K562 (cell line): Measurements from ENCODE around the gene NUP205. TPM values are rescaled to one million over a fixed set of nuclear protein-coding genes. Genes with fewer than 3 reads are reported as not detected.

Experiments used
- CBFB ChIP-seq: sonication (generic); formaldehyde crosslinking; IDR thresholded peaks from 2 replicates; pipeline ENCODE4 v1.4.0; 2020; ENCODE audit warnings: mild to moderate bottlenecking, missing genetic modification reagents
- CREBBP ChIP-seq: IDR thresholded peaks from one replicate; pipeline ENCODE4 v1.6.1; 2012; ENCODE audit warnings: low read depth, mild to moderate bottlenecking, control low read depth, inconsistent platforms, low read length
- DMBX1 ChIP-seq: fragments of 250-450 bp; sonication (Bioruptor Pico); IDR thresholded peaks from 2 replicates; pipeline ENCODE4 v1.8.0; 2022; ENCODE audit warnings: inconsistent platforms, mild to moderate bottlenecking, moderate library complexity, borderline replicate concordance
- ETV5 ChIP-seq: sonication (generic); formaldehyde crosslinking; IDR thresholded peaks from 2 replicates; pipeline ENCODE4 v1.4.0; 2020; ENCODE audit warnings: low read depth, mild to moderate bottlenecking, missing genetic modification reagents
- HDAC8 ChIP-seq: fragments of 450-650 bp; IDR thresholded peaks from 2 replicates; pipeline ENCODE4 v1.6.1; 2016; ENCODE audit warnings: mild to moderate bottlenecking, missing genetic modification characterization, moderate library complexity, missing compliant biosample characterization
- KDM2B ChIP-seq: fragments of 250-450 bp; sonication (Bioruptor Pico); IDR thresholded peaks from 2 replicates; pipeline ENCODE4 v1.8.0; 2021; ENCODE audit warnings: mild to moderate bottlenecking, moderate library complexity
- MCM2 ChIP-seq: fragments of 450-650 bp; IDR thresholded peaks from 2 replicates; pipeline ENCODE4 v1.6.1; 2017; ENCODE audit warnings: low read depth, mild to moderate bottlenecking
- PTTG1 ChIP-seq: fragments of 450-650 bp; IDR thresholded peaks from 2 replicates; pipeline ENCODE4 v1.6.1; 2016; ENCODE audit warnings: low read depth, mild to moderate bottlenecking, missing genetic modification characterization, missing compliant biosample characterization
- SAP30 ChIP-seq: fragments of 200-600 bp; sonication (generic); IDR thresholded peaks from 2 replicates; pipeline ENCODE4 v1.6.1; 2012; ENCODE audit warnings: borderline replicate concordance, low read depth, mild to moderate bottlenecking, moderate library complexity, low read length, control low read depth, inconsistent platforms; ENCODE audit not compliant: insufficient read depth, poor library complexity, severe bottlenecking
- SMARCC2 ChIP-seq: fragments of 450-650 bp; IDR thresholded peaks from 2 replicates; pipeline ENCODE4 v1.6.1; 2017; ENCODE audit warnings: antibody characterized with exemption, moderate library complexity, mild to moderate bottlenecking, low read depth
- ZNF140 ChIP-seq: fragments of 250-450 bp; sonication (Bioruptor Pico); IDR thresholded peaks from 2 replicates; pipeline ENCODE4 v1.8.0; 2021; ENCODE audit warnings: moderate library complexity, mild to moderate bottlenecking, inconsistent platforms
- ZNF224 ChIP-seq: sonication (generic); formaldehyde crosslinking; IDR thresholded peaks from 2 replicates; pipeline ENCODE4 v1.8.0; 2022; ENCODE audit warnings: mild to moderate bottlenecking, missing genetic modification reagents
- ZNF311 ChIP-seq: fragments of 250-450 bp; sonication (Bioruptor Pico); IDR thresholded peaks from 2 replicates; pipeline ENCODE4 v1.4.0; 2020; ENCODE audit warnings: mild to moderate bottlenecking, moderate library complexity
- ZNF444 ChIP-seq: fragments of 250-450 bp; sonication (Bioruptor Pico); IDR thresholded peaks from 2 replicates; pipeline ENCODE4 v1.4.0; 2020; ENCODE audit warnings: mild to moderate bottlenecking, moderate library complexity
- ZNF584 ChIP-seq: fragments of 200-800 bp; sonication (Bioruptor generic); IDR thresholded peaks from 2 replicates; pipeline ENCODE4 v1.6.1; 2016; ENCODE audit warnings: low read depth, mild to moderate bottlenecking, missing genetic modification characterization, missing compliant biosample characterization
- ZSCAN32 ChIP-seq: fragments of 450-650 bp; formaldehyde crosslinking; IDR thresholded peaks from 2 replicates; pipeline ENCODE4 v1.4.0; 2020; ENCODE audit warnings: mild to moderate bottlenecking, moderate library complexity
- polyA plus RNA-seq, 8 experiments: library from polyadenylated mRNA; depleted of rRNA in 4 of 8; stranded (reverse) in 5 of 8; unstranded in 3 of 8; fragments of >200 nt; fragmentation: Nextera tagmentation in 2 of 8; fragmentation: Illumina TruSeq in 1 of 8; extraction: Ambion mirVana in 2 of 8; extraction: Trizol in 1 of 8; gene quantifications; 2 replicates each; pipeline versions ENCODE4 v1.2.1 to v1.2.3, GENCODE V29; 2011 to 2014; ENCODE audit warnings: inconsistent platforms in 1 of 8, missing spikeins in 1 of 8
- total RNA-seq, 7 experiments: library from RNA; depleted of rRNA in 6 of 7; stranded (reverse); fragments of >200 nt in 6 of 7; fragmentation: Illumina TruSeq in 2 of 7; extraction: Trizol in 2 of 7; gene quantifications; 2 replicates each; pipeline versions ENCODE4 v1.2.1 to v1.2.3, GENCODE V29; 2011 to 2021; ENCODE audit warnings: low replicate concordance in 1 of 7
- TF ChIP-seq, protein P1 (sequence below), 2 experiments: fragments of 200-800 bp in 1 of 2; sonication (Bioruptor generic) in 1 of 2; sonication (generic) in 1 of 2; formaldehyde crosslinking in 1 of 2; IDR thresholded peaks in 1 of 2; conservative IDR thresholded peaks in 1 of 2; 2 replicates each; pipeline versions ENCODE4 v1.5.0 to v1.6.1; 2016 to 2020; ENCODE audit warnings: missing compliant biosample characterization in 1 of 2, missing genetic modification characterization in 1 of 2, missing genetic modification reagents in 1 of 2
- TF ChIP-seq, protein P2 (sequence below): fragments of 250-450 bp; sonication (Bioruptor Pico); IDR thresholded peaks from 2 replicates; pipeline ENCODE4 v1.5.1; 2021; ENCODE audit warnings: mild to moderate bottlenecking
- TF ChIP-seq, protein P3 (sequence below), 3 experiments: IDR thresholded peaks in 2 of 3; conservative IDR thresholded peaks in 1 of 3; 2 replicates each; pipeline ENCODE4 v1.5.1; 2011 to 2012; ENCODE audit warnings: low read length in 3 of 3, mild to moderate bottlenecking in 3 of 3, control low read depth in 2 of 3, improper control_type of control experiment in 1 of 3, inconsistent platforms in 1 of 3, low read depth in 1 of 3, mixed read lengths in 1 of 3, moderate library complexity in 1 of 3; ENCODE audit not compliant: insufficient read depth in 2 of 3

NUP205 gene
- total and polyA plus RNA-seq, 9 of the 15 experiments (the other 6 are each of a cell fraction or from before 2014, with no cell fraction given), result 101 to 282 (median 193) TPM

DNA sequence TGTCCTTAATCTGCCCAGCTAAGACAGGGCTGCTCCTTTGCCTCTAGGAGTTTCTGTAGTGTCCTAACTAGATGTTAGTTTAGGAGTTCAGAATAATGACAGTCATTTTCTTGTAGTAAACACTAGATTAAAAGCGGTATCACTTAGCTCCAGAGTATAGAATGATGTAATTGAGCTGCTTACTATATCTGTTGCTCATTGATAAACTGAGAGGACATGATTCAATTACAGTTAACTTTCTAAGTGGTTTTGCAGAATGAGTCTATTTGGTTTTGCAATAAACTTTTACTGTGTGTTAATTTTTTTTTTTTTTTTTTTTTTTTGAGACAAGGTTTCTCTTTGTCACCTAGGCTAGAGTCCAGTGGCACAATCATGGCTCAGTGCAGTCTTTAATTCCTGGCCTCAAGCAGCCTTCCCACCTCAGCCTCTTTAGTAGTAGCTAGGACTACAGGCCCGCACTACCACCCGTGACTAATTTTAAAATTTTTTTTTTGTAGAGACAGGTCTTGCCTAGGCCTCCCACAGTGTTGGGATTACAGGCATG lies 106.4 kb downstream of the NUP205 start (continued):
- TF ChIP-seq ZNF224 (CRISPR knock-in tag) (0 out of 2 replicates have a peak, but pooled peaks have one; percentile 26), ZNF140 (CRISPR knock-in tag) (no peak), KDM2B (CRISPR knock-in tag) (peak; percentile 14; the same call in 1 of the 2 replicates), CREBBP (no peak), ETV5 (CRISPR knock-in tag) (no peak), SMARCC2 (peak; percentile 94), DMBX1 (CRISPR knock-in tag) (no peak), PTTG1 (tag) (no peak), HDAC8 (tag) (no peak), MCM2 (no peak), CBFB (no peak), ZSCAN32 (CRISPR knock-in tag) (no peak), SAP30 (no peak), ZNF444 (CRISPR knock-in tag) (no peak), ZNF311 (no peak), ZNF584 (no peak; the same call in 1 of the 2 replicates)
- TF ChIP-seq, protein P1, sequence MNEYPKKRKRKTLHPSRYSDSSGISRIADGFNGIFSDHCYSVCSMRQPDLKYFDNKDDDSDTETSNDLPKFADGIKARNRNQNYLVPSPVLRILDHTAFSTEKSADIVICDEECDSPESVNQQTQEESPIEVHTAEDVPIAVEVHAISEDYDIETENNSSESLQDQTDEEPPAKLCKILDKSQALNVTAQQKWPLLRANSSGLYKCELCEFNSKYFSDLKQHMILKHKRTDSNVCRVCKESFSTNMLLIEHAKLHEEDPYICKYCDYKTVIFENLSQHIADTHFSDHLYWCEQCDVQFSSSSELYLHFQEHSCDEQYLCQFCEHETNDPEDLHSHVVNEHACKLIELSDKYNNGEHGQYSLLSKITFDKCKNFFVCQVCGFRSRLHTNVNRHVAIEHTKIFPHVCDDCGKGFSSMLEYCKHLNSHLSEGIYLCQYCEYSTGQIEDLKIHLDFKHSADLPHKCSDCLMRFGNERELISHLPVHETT (CRISPR knock-in tag; conservative IDR thresholded peaks at IDR 0.05 in 1 of 2, IDR thresholded peaks at IDR 0.05 in 1 of 2), result 0 out of 4 replicates have a peak, but pooled peaks of 1 of the 2 experiments have one; percentile 11
- TF ChIP-seq, protein P2, sequence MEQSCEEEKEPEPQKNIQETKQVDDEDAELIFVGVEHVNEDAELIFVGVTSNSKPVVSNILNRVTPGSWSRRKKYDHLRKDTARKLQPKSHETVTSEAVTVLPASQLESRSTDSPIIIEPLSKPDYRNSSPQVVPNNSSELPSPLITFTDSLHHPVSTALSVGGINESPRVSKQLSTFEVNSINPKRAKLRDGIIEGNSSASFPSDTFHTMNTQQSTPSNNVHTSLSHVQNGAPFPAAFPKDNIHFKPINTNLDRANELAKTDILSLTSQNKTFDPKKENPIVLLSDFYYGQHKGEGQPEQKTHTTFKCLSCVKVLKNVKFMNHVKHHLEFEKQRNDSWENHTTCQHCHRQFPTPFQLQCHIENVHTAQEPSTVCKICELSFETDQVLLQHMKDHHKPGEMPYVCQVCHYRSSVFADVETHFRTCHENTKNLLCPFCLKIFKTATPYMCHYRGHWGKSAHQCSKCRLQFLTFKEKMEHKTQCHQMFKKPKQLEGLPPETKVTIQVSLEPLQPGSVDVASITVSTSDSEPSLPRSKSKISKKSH (CRISPR knock-in tag), result no peak
- TF ChIP-seq, protein P3, sequence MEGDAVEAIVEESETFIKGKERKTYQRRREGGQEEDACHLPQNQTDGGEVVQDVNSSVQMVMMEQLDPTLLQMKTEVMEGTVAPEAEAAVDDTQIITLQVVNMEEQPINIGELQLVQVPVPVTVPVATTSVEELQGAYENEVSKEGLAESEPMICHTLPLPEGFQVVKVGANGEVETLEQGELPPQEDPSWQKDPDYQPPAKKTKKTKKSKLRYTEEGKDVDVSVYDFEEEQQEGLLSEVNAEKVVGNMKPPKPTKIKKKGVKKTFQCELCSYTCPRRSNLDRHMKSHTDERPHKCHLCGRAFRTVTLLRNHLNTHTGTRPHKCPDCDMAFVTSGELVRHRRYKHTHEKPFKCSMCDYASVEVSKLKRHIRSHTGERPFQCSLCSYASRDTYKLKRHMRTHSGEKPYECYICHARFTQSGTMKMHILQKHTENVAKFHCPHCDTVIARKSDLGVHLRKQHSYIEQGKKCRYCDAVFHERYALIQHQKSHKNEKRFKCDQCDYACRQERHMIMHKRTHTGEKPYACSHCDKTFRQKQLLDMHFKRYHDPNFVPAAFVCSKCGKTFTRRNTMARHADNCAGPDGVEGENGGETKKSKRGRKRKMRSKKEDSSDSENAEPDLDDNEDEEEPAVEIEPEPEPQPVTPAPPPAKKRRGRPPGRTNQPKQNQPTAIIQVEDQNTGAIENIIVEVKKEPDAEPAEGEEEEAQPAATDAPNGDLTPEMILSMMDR (IDR thresholded peaks at IDR 0.05 in 2 of 3, conservative IDR thresholded peaks at IDR 0.05 in 1 of 3; ENCODE audit: insufficient read depth in 2 of 3, low read depth in 1 of 3, low read length in 3 of 3), result no peak
